Chondrocyte (in vitro differentiated cells): Measurements from ENCODE around the gene SLAMF1. TPM values are rescaled to one million over a fixed set of nuclear protein-coding genes. Genes with fewer than 3 reads are reported as not detected.

Experiments
- DNase-seq: peaks from one replicate; pipeline ENCODE4 v3.0.0; 2021; ENCODE audit warnings: mixed read lengths, low spot score
- H3K27ac Mint-ChIP-seq: one replicate; pipeline ENCODE4 v1.8.0; 2021; ENCODE audit warnings: mild to moderate bottlenecking, moderate library complexity, mixed read lengths; ENCODE audit not compliant: unreplicated experiment
- H3K27me3 Mint-ChIP-seq: 2 replicates; pipeline ENCODE4 v1.8.0; 2021; ENCODE audit warnings: low read depth, mixed read lengths
- H3K36me3 Mint-ChIP-seq: 2 replicates; pipeline ENCODE4 v1.8.0; 2021; ENCODE audit warnings: low read depth, mixed read lengths
- H3K4me1 Mint-ChIP-seq: 2 replicates; pipeline ENCODE4 v1.8.0; 2021; ENCODE audit warnings: low read depth, mild to moderate bottlenecking, mixed read lengths
- H3K4me3 Mint-ChIP-seq: one replicate; pipeline ENCODE4 v1.8.0; 2021; ENCODE audit warnings: mild to moderate bottlenecking, moderate library complexity, mixed read lengths; ENCODE audit not compliant: unreplicated experiment
- H3K9me3 Mint-ChIP-seq: 2 replicates; pipeline ENCODE4 v1.8.0; 2021; ENCODE audit warnings: low read depth, mixed read lengths
- total RNA-seq: library from RNA; stranded (reverse); gene quantifications from 3 replicates; pipeline ENCODE4 v1.2.1, GENCODE V29; 2021
- TF ChIP-seq, protein P1 (sequence below): fragments of 200-600 bp; sonication (generic); IDR thresholded peaks from 2 replicates; pipeline ENCODE4 v1.5.0; 2021; ENCODE audit warnings: antibody characterized with exemption, mild to moderate bottlenecking, moderate library complexity

The SLAMF1 gene
- total RNA-seq, 1 donor from 2014 or later = not detected

DNA sequence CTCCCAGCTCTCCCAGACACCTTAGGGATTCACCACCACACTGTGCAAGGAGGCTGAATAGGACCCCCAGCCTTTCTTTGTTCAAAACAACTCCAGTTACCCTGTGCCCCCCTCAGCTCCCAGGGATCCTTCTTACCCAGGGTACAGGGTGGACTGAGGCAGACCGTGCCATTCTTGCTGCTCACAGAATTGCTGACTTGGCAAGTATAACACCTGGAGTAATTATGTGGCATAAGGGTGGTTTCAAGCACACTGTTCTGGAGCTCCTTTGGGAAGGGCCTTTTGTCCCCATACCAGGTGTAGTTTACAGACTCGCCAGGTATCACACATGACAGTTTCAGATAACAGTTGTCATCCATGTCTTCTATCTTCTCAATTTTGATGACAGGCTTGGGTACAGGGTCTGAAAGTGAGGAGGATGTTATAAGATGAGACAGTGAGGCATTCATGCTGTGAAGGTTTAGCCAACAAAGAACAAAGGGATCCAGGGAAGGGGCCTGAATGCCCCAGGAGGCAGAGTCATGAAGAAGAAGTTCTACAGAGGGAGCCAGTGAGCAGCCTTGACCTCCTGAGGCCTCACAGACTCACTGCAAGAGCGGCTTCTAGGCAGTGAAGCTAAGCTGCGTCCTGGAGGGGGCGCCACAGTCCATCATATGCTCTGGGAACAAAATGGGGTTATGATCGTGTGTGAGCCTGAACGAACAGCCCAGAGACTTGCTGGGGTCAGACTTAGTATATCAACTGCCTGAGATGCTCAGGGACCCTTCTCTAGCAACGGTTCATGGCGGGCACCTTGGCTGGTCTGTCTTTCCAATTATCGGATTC lies 34.4 kb upstream of the SLAMF1 start:
- no peak for DNase-seq

DNA sequence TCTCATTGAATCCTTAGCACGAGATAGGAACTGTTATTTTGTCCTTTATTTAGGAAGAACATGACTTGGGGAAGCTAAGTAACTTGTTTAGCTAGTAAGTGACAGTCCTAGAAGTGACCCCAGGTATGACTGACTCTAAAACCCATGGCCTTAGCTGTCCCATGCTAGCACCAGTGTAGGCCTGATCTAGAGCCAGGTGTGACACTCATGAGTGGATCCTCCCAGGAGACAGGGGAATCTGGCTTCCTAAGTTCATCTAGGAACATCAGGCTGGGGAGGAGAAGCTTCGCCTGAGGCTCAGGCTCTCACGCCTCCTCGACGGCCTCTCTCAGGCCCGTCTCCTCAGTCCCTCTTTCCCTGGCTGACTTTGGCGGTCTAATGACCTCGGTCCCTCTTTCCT lies 33.6 kb upstream of the SLAMF1 start:
- Mint-ChIP-seq H3K36me3 (no peaks in the 10 kb centered on the region), H3K4me3 (no peak overlapping the region), H3K27me3 (peaks cover 41% of the 10 kb centered on the region), H3K27ac (no peak overlapping the region), H3K4me1 (no peaks in the 10 kb centered on the region), H3K9me3 (no peaks in the 10 kb centered on the region)
- no peak for DNase-seq
- TF ChIP-seq, protein P1, sequence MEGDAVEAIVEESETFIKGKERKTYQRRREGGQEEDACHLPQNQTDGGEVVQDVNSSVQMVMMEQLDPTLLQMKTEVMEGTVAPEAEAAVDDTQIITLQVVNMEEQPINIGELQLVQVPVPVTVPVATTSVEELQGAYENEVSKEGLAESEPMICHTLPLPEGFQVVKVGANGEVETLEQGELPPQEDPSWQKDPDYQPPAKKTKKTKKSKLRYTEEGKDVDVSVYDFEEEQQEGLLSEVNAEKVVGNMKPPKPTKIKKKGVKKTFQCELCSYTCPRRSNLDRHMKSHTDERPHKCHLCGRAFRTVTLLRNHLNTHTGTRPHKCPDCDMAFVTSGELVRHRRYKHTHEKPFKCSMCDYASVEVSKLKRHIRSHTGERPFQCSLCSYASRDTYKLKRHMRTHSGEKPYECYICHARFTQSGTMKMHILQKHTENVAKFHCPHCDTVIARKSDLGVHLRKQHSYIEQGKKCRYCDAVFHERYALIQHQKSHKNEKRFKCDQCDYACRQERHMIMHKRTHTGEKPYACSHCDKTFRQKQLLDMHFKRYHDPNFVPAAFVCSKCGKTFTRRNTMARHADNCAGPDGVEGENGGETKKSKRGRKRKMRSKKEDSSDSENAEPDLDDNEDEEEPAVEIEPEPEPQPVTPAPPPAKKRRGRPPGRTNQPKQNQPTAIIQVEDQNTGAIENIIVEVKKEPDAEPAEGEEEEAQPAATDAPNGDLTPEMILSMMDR = no peak

More for the DNA sequence above, 34.4 kb upstream of the SLAMF1 start:
- Mint-ChIP-seq H3K27me3 (peaks cover 41% of the 10 kb centered on the region), H3K27ac (no peak overlapping the region), H3K4me1 (no peaks in the 10 kb centered on the region), H3K9me3 (peaks cover 2% of the 10 kb centered on the region), H3K36me3 (no peaks in the 10 kb centered on the region), H3K4me3 (no peak overlapping the region)
- TF ChIP-seq, protein P1 = peak; percentile 53

DNA sequence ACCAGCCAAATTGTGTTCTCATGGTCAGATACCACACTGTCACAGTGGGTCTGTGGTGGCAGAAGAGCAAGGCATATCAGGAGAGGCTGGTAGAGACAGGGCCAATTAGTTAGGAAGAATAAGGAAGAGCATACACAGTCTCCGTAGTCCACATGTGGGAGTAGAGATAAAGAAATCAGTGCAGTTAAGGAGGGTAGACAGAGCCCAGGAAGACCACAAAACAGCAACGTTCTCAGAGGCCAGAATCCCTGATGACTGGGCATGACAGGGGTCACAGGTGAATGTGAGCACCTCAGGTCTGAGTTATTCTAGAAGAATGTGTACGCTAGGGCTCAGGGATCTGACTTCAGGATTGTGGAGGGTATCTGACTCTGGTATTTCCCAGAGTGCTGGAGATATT lies 33.0 kb upstream of the SLAMF1 start:
- H3K9me3 Mint-ChIP-seq = no peaks in the 10 kb centered on the region
- H3K36me3 Mint-ChIP-seq = no peaks in the 10 kb centered on the region
- TF ChIP-seq, protein P1 = no peak
- H3K4me3 Mint-ChIP-seq = no peak overlapping the region
- H3K4me1 Mint-ChIP-seq = no peaks in the 10 kb centered on the region
- no peak overlapping the region for H3K27ac Mint-ChIP-seq
- no peak for DNase-seq
- H3K27me3 Mint-ChIP-seq = peaks cover 37% of the 10 kb centered on the region

DNA sequence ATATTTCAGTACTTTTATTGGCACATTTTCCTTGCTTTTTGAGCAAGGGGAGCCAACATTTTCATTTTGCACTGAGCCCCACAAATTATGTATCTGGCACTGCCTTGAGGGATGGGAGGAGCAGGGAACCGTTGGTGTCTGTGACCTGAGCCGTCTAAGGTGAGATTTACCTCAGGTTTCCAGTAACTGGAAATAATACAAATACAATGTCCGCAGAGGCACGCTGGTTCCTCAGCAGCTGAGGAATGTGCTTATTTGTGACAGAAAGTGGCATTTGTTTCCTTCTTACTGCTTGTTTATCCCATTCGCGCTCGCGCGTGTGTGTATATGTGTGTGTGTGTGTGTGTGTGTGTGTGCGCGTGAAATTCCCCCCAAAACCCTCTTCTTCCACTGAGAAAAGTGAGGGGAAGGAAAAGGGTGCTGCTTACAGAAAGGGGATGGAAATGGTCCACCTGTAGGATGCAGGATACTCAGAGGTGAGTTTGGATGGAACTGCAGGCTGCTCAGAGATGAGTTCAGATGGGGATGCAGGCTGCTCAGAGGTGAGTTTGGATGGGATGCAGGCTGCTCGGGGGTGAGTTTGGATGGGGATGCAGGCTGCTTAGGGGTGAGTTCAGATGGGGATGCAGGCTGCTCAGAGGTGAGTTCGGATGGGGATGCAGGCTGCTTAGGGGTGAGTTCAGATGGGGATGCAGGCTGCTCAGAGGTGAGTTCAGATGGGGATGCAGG lies 30.2 kb upstream of the SLAMF1 start:
- TF ChIP-seq, protein P1 = no peak
- Mint-ChIP-seq H3K27ac (no peak overlapping the region), H3K9me3 (no peaks in the 10 kb centered on the region), H3K27me3 (peaks cover 28% of the 10 kb centered on the region), H3K4me1 (no peaks in the 10 kb centered on the region), H3K4me3 (no peak overlapping the region), H3K36me3 (no peaks in the 10 kb centered on the region)
- DNase-seq = no peak

DNA sequence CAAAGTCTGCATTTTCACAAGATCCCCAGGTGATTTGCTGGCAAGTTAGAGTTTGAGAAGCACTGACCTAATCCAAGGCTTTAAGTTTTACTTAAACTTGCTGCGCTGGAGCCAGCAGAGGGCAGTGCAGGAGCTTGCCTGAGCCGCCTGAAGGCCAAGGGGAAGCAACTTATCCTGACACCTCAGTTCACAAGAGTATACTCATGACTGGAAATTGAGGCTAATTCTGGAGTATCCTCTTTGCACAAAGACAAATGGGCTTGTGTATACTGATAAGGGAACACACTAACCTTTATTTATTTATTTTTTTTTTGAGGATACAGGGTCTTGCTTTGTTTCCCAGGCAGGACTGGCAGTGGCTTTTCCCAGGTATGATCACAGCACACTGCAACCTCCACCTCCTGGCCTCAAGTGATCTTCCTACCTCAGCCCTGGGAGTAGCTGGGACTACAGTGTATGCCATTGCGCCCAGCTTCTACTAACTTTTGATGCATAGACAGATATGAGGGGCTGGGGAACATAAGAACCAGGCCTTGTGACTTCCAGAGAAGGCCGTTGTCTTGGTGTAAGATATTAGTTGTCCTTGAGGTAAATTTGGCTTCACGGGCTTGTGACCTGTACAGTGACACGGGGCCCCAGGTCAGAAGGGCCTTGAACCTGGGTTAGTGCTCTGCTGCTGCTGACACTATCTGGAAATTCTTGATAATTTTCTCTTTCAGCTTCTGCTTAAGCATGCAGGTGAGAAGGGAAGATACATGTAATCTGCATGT lies 29.0 kb upstream of the SLAMF1 start:
- Mint-ChIP-seq H3K27me3 (peaks cover 31% of the 10 kb centered on the region), H3K4me1 (no peaks in the 10 kb centered on the region), H3K36me3 (no peaks in the 10 kb centered on the region), H3K9me3 (no peaks in the 10 kb centered on the region), H3K4me3 (no peak overlapping the region), H3K27ac (no peak overlapping the region)
- no peak for DNase-seq
- TF ChIP-seq, protein P1 = peak; percentile 84
